VCaP (cell line): ENCODE measurements around the gene ZFAND2A.

Experiments used
- H3K27ac ChIP-seq: fragments of 450-650 bp; 2 replicates; pipeline ENCODE4 v1.5.1; 2017
- TF ChIP-seq, protein P1 (sequence below): fragments of 450-650 bp; conservative IDR thresholded peaks from 2 replicates; pipeline ENCODE4 v1.5.1; 2017; ENCODE audit warnings: mild to moderate bottlenecking, moderate library complexity

ZFAND2A gene

DNA sequence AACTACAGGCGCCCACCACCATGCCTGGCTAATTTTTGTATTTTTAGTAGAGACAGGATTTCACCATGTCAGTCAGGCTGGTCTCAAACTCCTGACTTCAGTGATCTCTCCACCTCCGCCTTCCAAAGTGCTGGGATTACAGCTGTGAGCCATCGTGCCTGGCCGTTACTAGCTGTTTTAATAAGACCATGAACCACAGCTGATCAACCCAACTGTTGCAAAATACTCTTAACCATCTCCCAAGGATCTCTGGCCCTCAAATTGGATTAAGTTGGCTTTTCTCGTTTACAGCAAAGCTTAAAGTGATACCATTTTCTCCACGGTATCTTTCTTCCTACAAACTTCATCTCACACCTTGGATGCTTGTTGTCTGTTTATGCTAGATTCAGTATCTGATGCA is 18.3 kb downstream of the ZFAND2A start:
- TF ChIP-seq, protein P1, sequence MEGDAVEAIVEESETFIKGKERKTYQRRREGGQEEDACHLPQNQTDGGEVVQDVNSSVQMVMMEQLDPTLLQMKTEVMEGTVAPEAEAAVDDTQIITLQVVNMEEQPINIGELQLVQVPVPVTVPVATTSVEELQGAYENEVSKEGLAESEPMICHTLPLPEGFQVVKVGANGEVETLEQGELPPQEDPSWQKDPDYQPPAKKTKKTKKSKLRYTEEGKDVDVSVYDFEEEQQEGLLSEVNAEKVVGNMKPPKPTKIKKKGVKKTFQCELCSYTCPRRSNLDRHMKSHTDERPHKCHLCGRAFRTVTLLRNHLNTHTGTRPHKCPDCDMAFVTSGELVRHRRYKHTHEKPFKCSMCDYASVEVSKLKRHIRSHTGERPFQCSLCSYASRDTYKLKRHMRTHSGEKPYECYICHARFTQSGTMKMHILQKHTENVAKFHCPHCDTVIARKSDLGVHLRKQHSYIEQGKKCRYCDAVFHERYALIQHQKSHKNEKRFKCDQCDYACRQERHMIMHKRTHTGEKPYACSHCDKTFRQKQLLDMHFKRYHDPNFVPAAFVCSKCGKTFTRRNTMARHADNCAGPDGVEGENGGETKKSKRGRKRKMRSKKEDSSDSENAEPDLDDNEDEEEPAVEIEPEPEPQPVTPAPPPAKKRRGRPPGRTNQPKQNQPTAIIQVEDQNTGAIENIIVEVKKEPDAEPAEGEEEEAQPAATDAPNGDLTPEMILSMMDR: no peak
- no peak overlapping the region for H3K27ac ChIP-seq

DNA sequence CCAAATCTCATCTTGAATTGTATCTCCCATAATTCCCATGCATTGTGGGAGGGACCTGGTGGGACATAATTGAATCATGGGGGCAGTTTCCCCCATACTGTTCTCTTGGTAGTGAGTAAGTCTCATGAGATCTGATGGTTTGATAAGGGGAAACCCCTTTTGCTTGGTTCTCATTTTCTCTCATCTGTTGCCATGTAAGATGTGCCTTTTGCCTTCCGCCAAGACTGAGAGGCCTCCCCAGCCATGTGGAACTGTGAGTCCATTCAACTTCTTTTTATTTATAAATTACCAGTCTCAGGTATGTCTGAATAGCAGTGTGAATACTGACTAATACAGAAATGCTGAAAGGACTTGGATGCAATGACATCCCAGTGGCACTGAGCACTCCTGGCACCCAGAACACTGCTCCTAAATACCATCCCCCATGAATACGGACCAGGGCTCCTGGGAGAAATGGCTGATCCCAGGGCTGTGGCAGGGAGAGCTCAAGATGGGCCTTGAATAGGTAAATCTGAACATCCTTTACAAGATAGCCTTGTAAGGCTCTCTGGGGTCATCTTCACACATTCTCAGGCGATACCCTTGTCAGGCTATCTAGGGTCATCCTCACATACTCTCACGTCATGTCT is 19.4 kb downstream of the ZFAND2A start:
- TF ChIP-seq, protein P1: no peak

DNA sequence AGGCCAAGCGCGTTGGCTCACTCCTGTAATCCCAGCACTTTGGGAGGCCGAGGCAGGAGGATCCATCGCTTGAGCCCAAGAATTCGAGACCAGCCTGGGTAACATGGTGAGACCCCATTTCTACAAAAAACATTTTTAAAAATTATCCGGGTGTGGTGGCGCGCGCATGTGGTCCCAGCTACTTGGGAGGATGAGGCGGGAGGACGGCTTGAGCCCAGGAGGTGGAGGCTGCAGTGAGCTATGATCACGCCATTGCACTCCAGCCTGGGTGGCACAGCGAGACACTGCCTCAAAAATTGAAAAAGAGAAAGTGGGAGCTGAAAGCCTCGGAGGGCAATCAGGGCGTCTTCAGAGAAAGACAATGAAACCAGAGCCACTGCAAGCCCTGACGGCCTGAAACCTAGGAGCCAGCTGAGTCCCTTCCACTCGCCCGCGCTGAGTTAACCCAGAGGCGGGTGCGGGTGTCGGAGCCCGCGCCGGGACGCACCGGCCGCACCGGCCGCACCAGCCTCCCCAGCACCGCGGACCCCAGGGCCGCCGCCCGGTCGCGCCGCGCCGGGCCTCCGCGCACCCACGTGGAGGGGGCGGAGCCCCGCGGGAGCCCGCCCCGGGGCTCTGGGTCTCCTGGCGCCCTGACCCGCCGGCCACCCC is 22.4 kb downstream of the ZFAND2A start:
- H3K27ac ChIP-seq: peak overlapping the region; percentile 61
- TF ChIP-seq, protein P1: no peak

More for the DNA sequence above, 19.4 kb downstream of the ZFAND2A start:
- no peak overlapping the region for H3K27ac ChIP-seq

DNA sequence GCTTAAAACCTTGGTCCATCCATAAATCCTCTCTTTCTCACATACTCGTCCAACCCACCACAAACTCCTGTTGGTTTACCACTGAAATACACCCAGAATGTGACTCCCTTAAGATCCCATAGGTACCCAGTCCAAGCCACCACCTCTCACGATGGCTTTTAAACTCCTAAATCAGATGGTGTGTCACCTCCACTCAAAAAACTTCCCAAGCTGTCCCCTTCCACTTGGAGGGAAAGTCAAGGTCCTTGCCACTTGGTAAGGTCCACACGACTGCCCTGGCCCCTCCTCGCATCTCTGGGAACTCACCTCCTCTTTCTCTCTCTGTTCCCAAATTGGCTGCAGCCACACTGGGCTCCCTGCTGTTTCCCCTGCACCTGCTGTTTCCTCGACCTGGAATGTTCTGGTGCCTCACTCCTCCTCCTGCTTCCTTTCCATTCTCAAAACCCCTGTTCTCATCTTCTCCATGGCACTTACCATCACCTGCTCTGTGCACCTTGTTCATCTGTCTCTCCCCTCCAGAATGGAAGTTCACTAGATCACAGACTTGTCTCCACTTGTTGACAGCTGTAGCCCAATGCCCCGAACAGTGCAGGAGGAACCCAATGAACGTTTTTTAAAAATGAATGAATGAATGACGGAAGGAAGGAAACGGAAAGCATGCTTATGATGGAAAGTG is 23.0 kb downstream of the ZFAND2A start:
- TF ChIP-seq, protein P1: no peak
- peak overlapping the region; percentile 61 for H3K27ac ChIP-seq

DNA sequence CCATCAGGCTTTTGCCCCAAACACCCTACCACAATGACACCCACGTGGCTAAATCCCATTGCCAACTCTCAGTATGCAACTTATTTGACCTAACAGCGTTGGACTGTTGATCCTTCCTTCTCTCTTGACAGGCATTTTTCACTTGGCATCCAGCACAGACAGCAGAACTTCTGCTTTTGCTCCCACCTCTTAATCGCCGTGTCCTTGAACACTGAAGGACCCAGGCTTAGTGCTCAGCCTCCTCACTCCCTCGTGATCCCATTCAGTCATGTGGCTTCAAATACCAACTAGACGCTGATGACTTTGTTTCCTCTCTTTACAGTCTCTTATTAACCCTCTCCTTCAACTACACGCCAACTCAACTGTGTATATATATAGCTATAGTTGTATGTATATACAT is 25.0 kb downstream of the ZFAND2A start:
- H3K27ac ChIP-seq: no peak overlapping the region
- TF ChIP-seq, protein P1: no peak

DNA sequence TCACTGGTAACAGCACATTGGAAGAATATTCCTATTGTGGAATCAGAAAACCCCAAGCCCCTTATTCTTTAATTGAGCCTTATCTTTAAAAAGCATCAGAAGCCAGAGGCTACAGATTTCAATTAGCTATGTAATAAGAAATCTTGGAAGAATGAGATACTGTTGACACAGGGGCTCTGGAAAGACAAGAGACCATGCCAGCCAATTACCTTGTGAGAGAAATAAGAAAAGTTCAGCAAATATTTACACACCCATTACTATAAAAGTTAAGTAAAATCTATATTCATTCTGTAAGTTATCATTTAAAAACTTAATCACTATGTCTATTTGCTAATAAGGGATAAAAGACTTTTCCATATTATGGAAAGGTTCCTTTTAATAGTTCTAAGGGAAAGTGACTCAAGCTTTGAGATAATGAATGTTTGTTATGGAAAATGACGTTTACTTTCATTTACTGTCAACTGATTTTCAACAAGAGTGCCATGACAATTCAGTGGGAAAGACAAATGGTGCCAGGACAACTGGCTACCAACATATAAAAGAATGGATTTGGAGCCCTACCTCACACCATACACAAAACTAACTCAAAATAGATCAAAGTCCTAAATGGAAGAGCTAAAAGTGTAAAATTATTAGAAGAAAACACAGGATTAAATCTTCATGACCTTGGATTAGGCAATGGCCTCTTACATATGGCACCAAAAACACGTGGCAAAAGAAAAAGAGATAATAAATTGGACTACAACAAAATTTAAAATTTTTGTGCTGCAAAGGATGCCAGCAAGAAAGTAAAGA is 28.3 kb downstream of the ZFAND2A start:
- TF ChIP-seq, protein P1: no peak

More for the DNA sequence above, 28.3 kb downstream of the ZFAND2A start:
- H3K27ac ChIP-seq: peak overlapping the region; percentile 81
